Loucy (cell line): ENCODE data around the gene MRPS12.
"Not testable (repeated sequence)": the region's sequence is repeated elsewhere in the genome, so short reads cannot be mapped to it uniquely, and the experiment has no call there.

ENCODE experiments used
- H2AFZ ChIP-seq: fragments of 200-600 bp; sonication (generic); 2 replicates; pipeline ENCODE4 v1.6.0; 2016; ENCODE audit warnings: antibody characterized with exemption, mild to moderate bottlenecking, low read length, moderate library complexity
- H3F3A ChIP-seq: fragments of 200-600 bp; 2 replicates; pipeline ENCODE4 v1.6.0; 2016; ENCODE audit warnings: antibody characterized with exemption, low read depth, mild to moderate bottlenecking
- H3K27me3 ChIP-seq: fragments of 200-600 bp; sonication (generic); 2 replicates; pipeline ENCODE4 v1.6.1; 2014; ENCODE audit warnings: low read length, mild to moderate bottlenecking; ENCODE audit not compliant: insufficient read depth, poor library complexity, severe bottlenecking
- H3K36me3 ChIP-seq: fragments of 200-600 bp; sonication (generic); 2 replicates; pipeline ENCODE4 v1.6.1; 2016; ENCODE audit warnings: low read length; ENCODE audit not compliant: insufficient read depth
- H3K4me1 ChIP-seq: fragments of 200-600 bp; sonication (generic); 2 replicates; pipeline ENCODE4 v1.5.1; 2014; ENCODE audit warnings: low read length, mild to moderate bottlenecking; ENCODE audit not compliant: insufficient read depth, poor library complexity, severe bottlenecking
- H3K4me2 ChIP-seq: fragments of 200-600 bp; sonication (generic); 2 replicates; pipeline ENCODE4 v1.6.0; 2014; ENCODE audit warnings: antibody characterized with exemption, low read length, low read depth, mild to moderate bottlenecking; ENCODE audit not compliant: poor library complexity, severe bottlenecking
- H3K4me3 ChIP-seq: fragments of 200-600 bp; sonication (generic); 2 replicates; pipeline ENCODE4 v1.5.1; 2014; ENCODE audit warnings: low read length, mild to moderate bottlenecking, mixed read lengths; ENCODE audit not compliant: poor library complexity, severe bottlenecking
- H3K79me2 ChIP-seq: fragments of 200-600 bp; sonication (generic); 2 replicates; pipeline ENCODE4 v1.6.1; 2014; ENCODE audit warnings: low read length; ENCODE audit not compliant: insufficient read depth
- H3K9ac ChIP-seq: fragments of 200-600 bp; sonication (generic); 2 replicates; pipeline ENCODE4 v1.6.0; 2014; ENCODE audit warnings: mild to moderate bottlenecking, low read depth, low read length, moderate library complexity; ENCODE audit not compliant: poor library complexity, severe bottlenecking
- H3K9me2 ChIP-seq: fragments of 200-600 bp; sonication (generic); replicated peaks from 2 replicates; pipeline ENCODE4 v1.6.1; 2016; ENCODE audit warnings: low read depth, low read length, mixed read lengths
- H3K9me3 ChIP-seq: fragments of 200-600 bp; sonication (generic); 2 replicates; pipeline ENCODE4 v1.6.1; 2014; ENCODE audit warnings: mild to moderate bottlenecking, antibody characterized with exemption, low read length, low read depth; ENCODE audit not compliant: insufficient read depth
- H4K20me1 ChIP-seq: fragments of 200-600 bp; sonication (generic); 2 replicates; pipeline ENCODE4 v1.6.0; 2014; ENCODE audit warnings: antibody characterized with exemption, low read length, mild to moderate bottlenecking; ENCODE audit not compliant: insufficient read depth, poor library complexity, severe bottlenecking
- EZH2phosphoT487 ChIP-seq: fragments of 200-600 bp; IDR thresholded peaks from 2 replicates; pipeline ENCODE4 v1.6.1; 2018; ENCODE audit warnings: antibody characterized with exemption, mild to moderate bottlenecking, moderate library complexity, borderline replicate concordance
- TF ChIP-seq, protein P1 (sequence below): fragments of 200-600 bp; sonication (generic); conservative IDR thresholded peaks from 2 replicates; pipeline ENCODE4 v1.5.1; 2014; ENCODE audit warnings: mild to moderate bottlenecking, antibody characterized with exemption, low read length

Gene MRPS12

DNA sequence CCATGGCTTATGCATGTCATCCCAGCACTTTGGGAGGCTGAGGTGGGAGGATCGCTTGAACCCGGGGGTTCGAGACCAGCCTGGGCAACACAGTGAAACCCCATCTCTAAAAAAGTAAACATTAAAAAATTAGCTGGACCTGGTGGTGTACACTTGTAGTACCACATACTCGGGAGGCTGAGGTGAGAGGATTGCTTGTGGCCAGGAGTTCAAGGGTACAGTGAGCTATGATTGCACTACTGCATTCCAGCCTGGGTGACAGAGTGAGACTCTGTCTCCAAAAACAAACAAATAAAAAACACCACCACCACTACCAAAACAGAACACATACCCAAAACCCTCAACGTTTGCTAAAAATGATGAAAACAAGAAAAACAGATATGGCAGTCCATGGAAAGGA, 28.9 kb downstream of the MRPS12 start:
- H3K36me3 ChIP-seq = no peaks in the 10 kb centered on the region
- H3K27me3 ChIP-seq = no peaks in the 10 kb centered on the region
- H3K9me2 ChIP-seq = no peaks in the 10 kb centered on the region
- no peak overlapping the region for H3K4me2 ChIP-seq
- H3K9me3 ChIP-seq = no peaks in the 10 kb centered on the region
- H3K4me3 ChIP-seq = no peak overlapping the region
- no peaks in the 10 kb centered on the region for H3K4me1 ChIP-seq
- H3K79me2 ChIP-seq = no peaks in the 10 kb centered on the region
- no peak overlapping the region for H2AFZ ChIP-seq
- TF ChIP-seq EZH2phosphoT487 = no peak
- TF ChIP-seq, protein P1, sequence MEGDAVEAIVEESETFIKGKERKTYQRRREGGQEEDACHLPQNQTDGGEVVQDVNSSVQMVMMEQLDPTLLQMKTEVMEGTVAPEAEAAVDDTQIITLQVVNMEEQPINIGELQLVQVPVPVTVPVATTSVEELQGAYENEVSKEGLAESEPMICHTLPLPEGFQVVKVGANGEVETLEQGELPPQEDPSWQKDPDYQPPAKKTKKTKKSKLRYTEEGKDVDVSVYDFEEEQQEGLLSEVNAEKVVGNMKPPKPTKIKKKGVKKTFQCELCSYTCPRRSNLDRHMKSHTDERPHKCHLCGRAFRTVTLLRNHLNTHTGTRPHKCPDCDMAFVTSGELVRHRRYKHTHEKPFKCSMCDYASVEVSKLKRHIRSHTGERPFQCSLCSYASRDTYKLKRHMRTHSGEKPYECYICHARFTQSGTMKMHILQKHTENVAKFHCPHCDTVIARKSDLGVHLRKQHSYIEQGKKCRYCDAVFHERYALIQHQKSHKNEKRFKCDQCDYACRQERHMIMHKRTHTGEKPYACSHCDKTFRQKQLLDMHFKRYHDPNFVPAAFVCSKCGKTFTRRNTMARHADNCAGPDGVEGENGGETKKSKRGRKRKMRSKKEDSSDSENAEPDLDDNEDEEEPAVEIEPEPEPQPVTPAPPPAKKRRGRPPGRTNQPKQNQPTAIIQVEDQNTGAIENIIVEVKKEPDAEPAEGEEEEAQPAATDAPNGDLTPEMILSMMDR = no peak
- H4K20me1 ChIP-seq = no peaks in the 10 kb centered on the region
- no peak overlapping the region for H3K9ac ChIP-seq
- no peaks in the 10 kb centered on the region for H3F3A ChIP-seq

DNA sequence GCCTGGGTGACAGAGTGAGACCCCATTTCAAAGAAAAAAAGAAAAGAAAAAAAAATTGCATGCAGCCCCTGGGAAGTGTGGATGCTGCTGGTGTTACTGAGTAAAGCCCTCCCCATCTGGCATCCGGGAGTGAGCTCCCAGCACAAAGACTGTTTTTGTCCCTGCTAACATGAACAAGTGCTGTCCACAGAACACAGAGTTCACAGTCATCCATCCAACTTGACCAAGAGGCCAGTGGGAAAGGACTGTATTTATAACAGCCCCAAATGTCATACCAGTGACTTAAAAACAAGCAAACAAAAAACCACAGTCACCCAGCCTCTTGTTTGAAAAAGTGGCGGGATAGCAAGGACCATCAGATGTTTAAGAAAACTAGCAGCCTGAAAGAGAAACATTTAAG, 34.0 kb downstream of the MRPS12 start:
- Histone ChIP-seq H3K4me2 (no peak overlapping the region), H3K4me3 (no peak overlapping the region), H4K20me1 (no peaks in the 10 kb centered on the region), H3K36me3 (no peaks in the 10 kb centered on the region), H3F3A (no peaks in the 10 kb centered on the region), H2AFZ (peak overlapping the region; percentile 32; the same call in 1 of the 2 replicates), H3K9ac (no peak overlapping the region), H3K9me2 (no peaks in the 10 kb centered on the region), H3K27me3 (no peaks in the 10 kb centered on the region), H3K4me1 (no peaks in the 10 kb centered on the region), H3K9me3 (no peaks in the 10 kb centered on the region), H3K79me2 (no peaks in the 10 kb centered on the region)
- TF ChIP-seq, protein P1 = no peak
- no peak for TF ChIP-seq EZH2phosphoT487

DNA sequence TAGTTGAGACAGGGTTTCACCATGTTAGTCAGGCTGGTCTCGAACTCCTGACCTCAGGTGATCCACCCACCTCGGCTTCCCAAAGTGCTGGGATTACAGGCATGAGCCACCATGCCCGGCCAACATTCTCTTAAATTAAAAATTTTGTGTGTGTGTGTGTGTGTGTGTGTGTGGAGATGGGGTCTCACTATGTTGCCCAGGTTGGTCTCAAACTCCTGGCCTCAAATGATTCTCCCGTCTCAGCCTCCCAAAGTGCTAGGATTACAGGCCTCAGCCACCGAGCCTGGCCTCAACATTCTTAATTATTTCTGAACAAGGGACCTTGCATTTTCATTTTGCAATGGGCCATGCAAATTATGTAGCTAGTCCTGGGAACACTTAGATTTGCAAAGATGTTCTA, 35.4 kb downstream of the MRPS12 start:
- H2AFZ ChIP-seq, H3K79me2 ChIP-seq, H3K9me3 ChIP-seq, H3K9me2 ChIP-seq, H3K4me2 ChIP-seq, H3K36me3 ChIP-seq, H3K27me3 ChIP-seq, H3K9ac ChIP-seq, H4K20me1 ChIP-seq, H3K4me3 ChIP-seq, H3F3A ChIP-seq, H3K4me1 ChIP-seq: not testable (repeated sequence)

DNA sequence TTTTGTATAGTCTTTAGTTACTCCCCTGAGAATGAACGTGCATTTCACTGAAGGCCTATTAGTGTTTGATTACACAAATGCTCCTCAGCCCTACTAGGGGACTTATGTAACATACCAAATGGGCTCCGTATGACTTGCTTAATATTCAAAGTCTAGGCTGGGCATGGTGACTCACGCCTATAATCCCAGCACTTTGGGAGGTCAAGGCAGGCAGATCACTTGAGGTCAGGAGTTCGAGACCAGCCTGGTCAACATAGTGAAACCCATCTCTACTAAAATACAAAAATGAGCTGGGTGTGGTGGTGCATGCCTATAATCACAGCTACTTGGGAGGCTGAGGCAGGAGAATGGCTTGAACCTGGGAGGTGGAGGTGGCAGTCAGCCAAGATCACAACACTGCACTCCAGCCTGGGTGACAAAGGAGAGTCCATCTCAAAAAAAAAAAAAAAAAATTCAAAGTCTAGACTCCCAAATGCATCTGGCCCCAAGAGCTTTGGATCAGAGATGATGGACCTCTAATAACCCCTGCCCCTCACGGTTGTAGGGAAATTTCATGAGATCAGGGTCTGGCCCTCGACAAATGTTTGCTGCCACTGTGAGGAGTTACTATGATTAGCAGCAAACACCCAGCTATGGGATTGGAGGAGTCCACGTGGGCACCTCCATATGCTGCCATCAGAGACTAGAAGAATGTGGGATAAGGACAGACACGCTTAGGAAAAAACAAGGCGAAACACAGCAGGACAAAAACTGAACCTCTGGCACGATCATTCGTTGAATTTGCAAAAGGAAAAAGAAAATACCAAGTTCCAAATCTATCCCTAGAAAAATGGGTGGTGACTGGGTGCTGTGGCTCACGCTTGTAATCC, 40.2 kb downstream of the MRPS12 start:
- no peaks in the 10 kb centered on the region for H3K9me2 ChIP-seq
- H3K4me3 ChIP-seq = no peak overlapping the region
- no peaks in the 10 kb centered on the region for H3K4me1 ChIP-seq
- no peaks in the 10 kb centered on the region for H3K36me3 ChIP-seq
- H4K20me1 ChIP-seq = no peaks in the 10 kb centered on the region
- no peaks in the 10 kb centered on the region for H3K9me3 ChIP-seq
- H2AFZ ChIP-seq = no peak overlapping the region
- H3K9ac ChIP-seq = no peak overlapping the region
- TF ChIP-seq, protein P1 = no peak
- no peak for TF ChIP-seq EZH2phosphoT487
- H3K79me2 ChIP-seq = no peaks in the 10 kb centered on the region
- H3F3A ChIP-seq = no peaks in the 10 kb centered on the region
- no peaks in the 10 kb centered on the region for H3K27me3 ChIP-seq
- no peak overlapping the region for H3K4me2 ChIP-seq
